22Rv1 (cell line): ENCODE measurements around the gene SLC35G6.
A peak's percentile ranks its signal among the peaks of the same experiment; 100 is the strongest.

Experiments
- H3K27ac ChIP-seq: fragments of 450-650 bp; 2 replicates; pipeline ENCODE4 v1.5.1; 2017
- CTCF ChIP-seq: fragments of 450-650 bp; IDR thresholded peaks from 2 replicates; pipeline ENCODE4 v1.5.1; 2017; ENCODE audit warnings: mild to moderate bottlenecking
- ZFX ChIP-seq: fragments of 450-650 bp; IDR thresholded peaks from 2 replicates; pipeline ENCODE4 v1.6.1; 2017; ENCODE audit warnings: antibody characterized with exemption, borderline replicate concordance

The SLC35G6 gene

DNA sequence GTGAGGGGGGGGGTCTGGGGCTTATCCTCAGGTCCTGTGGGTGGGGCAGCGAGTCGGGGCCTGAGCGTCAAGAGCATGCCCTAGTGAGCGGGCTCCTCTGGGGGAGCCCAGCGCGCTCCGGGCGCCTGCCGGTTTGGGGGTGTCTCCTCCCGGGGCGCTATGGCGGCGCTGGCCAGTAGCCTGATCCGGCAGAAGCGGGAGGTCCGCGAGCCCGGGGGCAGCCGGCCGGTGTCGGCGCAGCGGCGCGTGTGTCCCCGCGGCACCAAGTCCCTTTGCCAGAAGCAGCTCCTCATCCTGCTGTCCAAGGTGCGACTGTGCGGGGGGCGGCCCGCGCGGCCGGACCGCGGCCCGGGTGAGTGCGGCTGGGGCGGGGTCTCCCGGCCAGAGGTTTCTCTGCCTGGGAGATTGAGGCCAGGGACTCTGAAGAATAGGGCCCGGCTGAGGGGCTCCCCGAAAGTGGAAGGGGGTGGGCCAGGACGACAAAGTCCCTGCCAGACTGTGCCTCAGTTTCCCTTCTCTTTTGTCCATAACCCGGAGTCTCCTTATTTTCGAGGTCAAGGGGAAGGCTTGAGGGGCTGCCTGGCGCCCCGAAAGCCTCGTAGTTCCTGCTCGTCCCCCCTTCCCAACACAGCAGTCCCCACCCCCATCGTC is 41.7 kb upstream of the SLC35G6 start, which contains the start of gene FGF11:
Gene FGF11 (plus strand): TSS at position 51 of the 651 bp plus-strand sequence. CDS start 109 bp downstream, at position 160.
- TF ChIP-seq CTCF (no peak), ZFX (no peak)
- peak within 1 kb of the TSS; percentile 92 for H3K27ac ChIP-seq

DNA sequence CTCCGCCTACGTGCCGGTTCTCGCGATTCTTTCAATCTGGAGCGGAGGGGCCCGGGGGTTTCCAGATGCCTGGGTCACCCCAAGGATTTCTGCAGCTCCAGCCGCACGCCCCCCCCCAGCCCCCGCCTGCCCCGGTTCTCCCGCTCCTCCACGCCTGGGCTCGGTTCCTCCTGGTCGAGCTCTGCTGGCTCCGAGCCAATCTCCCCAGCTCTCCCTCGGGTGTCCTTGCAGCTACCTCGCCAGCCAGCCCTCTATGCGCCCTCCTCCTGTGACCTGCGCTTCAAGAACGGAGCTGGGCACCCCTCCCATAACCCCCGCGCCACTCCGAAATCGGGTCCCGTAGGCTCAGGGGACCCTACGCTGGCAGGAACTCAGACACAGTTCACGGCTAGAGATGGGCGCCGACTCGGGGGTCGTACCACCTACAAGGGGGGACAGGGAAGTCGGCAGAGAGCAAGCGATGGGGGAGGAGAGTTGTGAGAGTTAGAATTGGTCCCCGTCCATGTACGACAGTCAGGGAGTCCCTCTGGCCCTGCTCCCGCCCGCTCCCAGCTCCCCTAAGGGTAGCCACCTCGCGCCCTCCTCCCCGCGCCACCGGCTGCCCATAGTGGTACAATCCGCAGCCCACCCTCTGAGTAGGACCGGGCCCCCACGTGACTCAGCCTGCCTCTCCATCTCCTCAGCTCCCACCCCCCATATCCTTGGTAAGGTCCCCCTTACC is 41.0 kb upstream of the SLC35G6 start:
- TF ChIP-seq ZFX (no peak), CTCF (no peak)
- no peak overlapping the region for H3K27ac ChIP-seq

- TF ChIP-seq ZFX = no peak
- TF ChIP-seq CTCF = no peak
- H3K27ac ChIP-seq = no peak overlapping the region
Measured at GRCh38 chr17:7440834-7441195, 40.4 kb upstream of the SLC35G6 start.

- no peak for TF ChIP-seq CTCF
- no peak for TF ChIP-seq ZFX
- H3K27ac ChIP-seq = no peak overlapping the region
Measured at GRCh38 chr17:7441266-7441665, 40.0 kb upstream of the SLC35G6 start.

GRCh38 chr17:7442142-7442541 is 39.1 kb upstream of the SLC35G6 start:
- no peak for TF ChIP-seq ZFX
- TF ChIP-seq CTCF = no peak
- no peak overlapping the region for H3K27ac ChIP-seq

GRCh38 chr17:7443499-7444485 is 37.5 kb upstream of the SLC35G6 start:
- peak overlapping the region; percentile 24; the same call in 1 of the 2 replicates for H3K27ac ChIP-seq
- TF ChIP-seq CTCF (no peak), ZFX (no peak)
